Measurements from ENCODE around the gene LRSAM1.

DNA sequence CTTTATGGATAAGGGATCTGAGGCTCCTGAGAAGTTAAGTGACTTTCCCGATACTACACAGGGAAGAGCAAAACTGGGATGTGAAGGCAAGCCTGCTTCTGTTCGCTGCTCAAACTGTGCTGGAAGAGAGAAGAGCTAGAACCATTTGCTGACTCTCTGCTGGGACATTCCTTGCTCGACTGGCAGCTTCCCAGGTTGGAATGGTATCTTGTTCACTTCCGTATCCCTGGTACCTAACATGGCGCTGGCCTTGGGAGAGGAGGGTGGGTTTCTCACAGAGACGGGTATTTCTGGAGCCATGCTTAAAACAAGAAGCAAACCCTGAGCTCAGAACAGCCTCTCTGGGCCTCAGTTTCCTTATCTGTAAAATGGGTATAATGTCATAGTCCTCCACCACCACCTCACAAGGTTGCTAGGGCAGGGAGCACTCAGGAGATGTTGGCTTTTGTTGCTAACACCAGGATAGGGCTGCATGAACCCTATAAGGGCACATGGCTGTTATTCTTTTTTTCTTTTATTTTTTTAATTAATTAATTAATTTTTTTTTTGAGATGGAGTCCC lies 92.7 kb downstream of the LRSAM1 start:
- TF ChIP-seq, protein P1, sequence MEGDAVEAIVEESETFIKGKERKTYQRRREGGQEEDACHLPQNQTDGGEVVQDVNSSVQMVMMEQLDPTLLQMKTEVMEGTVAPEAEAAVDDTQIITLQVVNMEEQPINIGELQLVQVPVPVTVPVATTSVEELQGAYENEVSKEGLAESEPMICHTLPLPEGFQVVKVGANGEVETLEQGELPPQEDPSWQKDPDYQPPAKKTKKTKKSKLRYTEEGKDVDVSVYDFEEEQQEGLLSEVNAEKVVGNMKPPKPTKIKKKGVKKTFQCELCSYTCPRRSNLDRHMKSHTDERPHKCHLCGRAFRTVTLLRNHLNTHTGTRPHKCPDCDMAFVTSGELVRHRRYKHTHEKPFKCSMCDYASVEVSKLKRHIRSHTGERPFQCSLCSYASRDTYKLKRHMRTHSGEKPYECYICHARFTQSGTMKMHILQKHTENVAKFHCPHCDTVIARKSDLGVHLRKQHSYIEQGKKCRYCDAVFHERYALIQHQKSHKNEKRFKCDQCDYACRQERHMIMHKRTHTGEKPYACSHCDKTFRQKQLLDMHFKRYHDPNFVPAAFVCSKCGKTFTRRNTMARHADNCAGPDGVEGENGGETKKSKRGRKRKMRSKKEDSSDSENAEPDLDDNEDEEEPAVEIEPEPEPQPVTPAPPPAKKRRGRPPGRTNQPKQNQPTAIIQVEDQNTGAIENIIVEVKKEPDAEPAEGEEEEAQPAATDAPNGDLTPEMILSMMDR (IDR thresholded peaks at IDR 0.05; ENCODE audit: low read length), result no peak
- TF ChIP-seq EZH2 (optimal IDR thresholded peaks at IDR 0.05; ENCODE audit: low read depth, low read length), result no peak
- TF ChIP-seq EZH2phosphoT487 (IDR thresholded peaks at IDR 0.05; ENCODE audit: low read length), result no peak

All from MM.1S (cell line).